Activated CD8-positive, alpha-beta T cell treated with anti-CD3 and anti-CD28 coated beads for 36 hours (primary cell): Measurements from ENCODE around the gene OSBPL7. TPM values are rescaled to one million over a fixed set of nuclear protein-coding genes. Genes with fewer than 3 reads are reported as not detected.

Experiments
- ATAC-seq: fragments of 200-7000 bp; cut with Tn5 transposase; one replicate; pipeline ENCODE4 v1.10.0; 2021; ENCODE audit warnings: mild to moderate bottlenecking, moderate library complexity
- CTCF ChIA-PET: fragments of 350-600 bp; sonication (Branson Sonifier 250); formaldehyde crosslinking; loops from one replicate; lab custom pipeline; 2021; ENCODE audit warnings: antibody characterized with exemption; lab: Charles Lee
- POLR2A ChIA-PET: fragments of 350-600 bp; sonication (Branson Sonifier 250); formaldehyde crosslinking; loops from one replicate; lab custom pipeline; 2021; ENCODE audit warnings: antibody characterized with exemption; lab: Charles Lee
- DNase-seq: peaks from one replicate; pipeline ENCODE4 v3.0.0-alpha.2; 2020
- H3K27ac Mint-ChIP-seq: one replicate; pipeline ENCODE4 v1.8.0; 2021; ENCODE audit warnings: mild to moderate bottlenecking, mixed read lengths
- H3K27me3 Mint-ChIP-seq: one replicate; pipeline ENCODE4 v1.8.0; 2021; ENCODE audit warnings: mixed read lengths
- H3K36me3 Mint-ChIP-seq: one replicate; pipeline ENCODE4 v1.8.0; 2021; ENCODE audit warnings: low read depth, mixed read lengths
- H3K4me1 Mint-ChIP-seq: one replicate; pipeline ENCODE4 v1.8.0; 2021; ENCODE audit warnings: low read depth, mixed read lengths
- H3K4me3 Mint-ChIP-seq: one replicate; pipeline ENCODE4 v1.8.0; 2021; ENCODE audit warnings: mild to moderate bottlenecking, moderate library complexity, mixed read lengths
- H3K9me3 Mint-ChIP-seq: one replicate; pipeline ENCODE4 v1.8.0; 2021; ENCODE audit warnings: mixed read lengths
- intact Hi-C: fragments of 100-400 bp; cut with micrococcal nuclease; formaldehyde crosslinking; loops from one replicate; pipeline ENCODE4 v1.10.0; 2022
- total RNA-seq, 2 experiments: library from RNA; stranded (reverse); gene quantifications; one replicate each; pipeline ENCODE4 v1.2.3, GENCODE V29; 2021
- TF ChIP-seq, protein P1 (sequence below): fragments of 200-600 bp; IDR thresholded peaks from one replicate; pipeline ENCODE4 v1.8.0; 2022; ENCODE audit warnings: antibody characterized with exemption, mild to moderate bottlenecking

The OSBPL7 gene
- total RNA-seq, 2 experiments from 2014 or later: 18.0 to 19.8 TPM

DNA sequence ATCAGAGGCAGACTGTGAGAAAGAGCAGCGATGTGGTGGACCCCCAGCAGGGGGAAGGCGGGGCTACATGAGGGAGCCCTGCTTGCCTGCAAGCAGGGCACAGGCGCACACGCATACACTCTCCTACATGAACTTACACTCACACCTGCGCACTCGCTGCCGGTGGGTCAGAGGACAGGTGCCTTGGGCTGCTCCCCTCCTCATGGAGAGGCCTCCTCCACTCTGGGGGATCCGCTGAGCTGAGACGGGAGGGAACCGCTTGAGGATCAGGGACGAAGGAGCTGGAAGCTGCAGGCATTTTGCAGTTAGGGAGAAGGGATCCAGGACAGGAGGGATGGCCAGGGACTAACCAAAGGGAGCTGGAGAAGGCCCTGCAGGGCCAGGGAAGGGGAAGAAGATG is 14.2 kb downstream of the OSBPL7 start:
- ATAC-seq (no peak), DNase-seq (no peak)
- no peak overlapping the region for H3K4me3 Mint-ChIP-seq
- H3K4me1 Mint-ChIP-seq: peaks cover 7% of the 10 kb centered on the region
- ChIA-PET POLR2A (no interaction called here), CTCF (interaction anchor here (0.6 to 1.3 kb wide), 2 partner anchors 108 to 312 kb away, joined by 3 read pairs; no protein-coding TSS in a partner anchor)
- H3K36me3 Mint-ChIP-seq: peaks cover 10% of the 10 kb centered on the region
- peaks cover under 1% of the 10 kb centered on the region for H3K27me3 Mint-ChIP-seq
- intact Hi-C loops: no loop called here
- TF ChIP-seq, protein P1, sequence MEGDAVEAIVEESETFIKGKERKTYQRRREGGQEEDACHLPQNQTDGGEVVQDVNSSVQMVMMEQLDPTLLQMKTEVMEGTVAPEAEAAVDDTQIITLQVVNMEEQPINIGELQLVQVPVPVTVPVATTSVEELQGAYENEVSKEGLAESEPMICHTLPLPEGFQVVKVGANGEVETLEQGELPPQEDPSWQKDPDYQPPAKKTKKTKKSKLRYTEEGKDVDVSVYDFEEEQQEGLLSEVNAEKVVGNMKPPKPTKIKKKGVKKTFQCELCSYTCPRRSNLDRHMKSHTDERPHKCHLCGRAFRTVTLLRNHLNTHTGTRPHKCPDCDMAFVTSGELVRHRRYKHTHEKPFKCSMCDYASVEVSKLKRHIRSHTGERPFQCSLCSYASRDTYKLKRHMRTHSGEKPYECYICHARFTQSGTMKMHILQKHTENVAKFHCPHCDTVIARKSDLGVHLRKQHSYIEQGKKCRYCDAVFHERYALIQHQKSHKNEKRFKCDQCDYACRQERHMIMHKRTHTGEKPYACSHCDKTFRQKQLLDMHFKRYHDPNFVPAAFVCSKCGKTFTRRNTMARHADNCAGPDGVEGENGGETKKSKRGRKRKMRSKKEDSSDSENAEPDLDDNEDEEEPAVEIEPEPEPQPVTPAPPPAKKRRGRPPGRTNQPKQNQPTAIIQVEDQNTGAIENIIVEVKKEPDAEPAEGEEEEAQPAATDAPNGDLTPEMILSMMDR: no peak
- H3K27ac Mint-ChIP-seq: no peak overlapping the region
- H3K9me3 Mint-ChIP-seq: no peaks in the 10 kb centered on the region

DNA sequence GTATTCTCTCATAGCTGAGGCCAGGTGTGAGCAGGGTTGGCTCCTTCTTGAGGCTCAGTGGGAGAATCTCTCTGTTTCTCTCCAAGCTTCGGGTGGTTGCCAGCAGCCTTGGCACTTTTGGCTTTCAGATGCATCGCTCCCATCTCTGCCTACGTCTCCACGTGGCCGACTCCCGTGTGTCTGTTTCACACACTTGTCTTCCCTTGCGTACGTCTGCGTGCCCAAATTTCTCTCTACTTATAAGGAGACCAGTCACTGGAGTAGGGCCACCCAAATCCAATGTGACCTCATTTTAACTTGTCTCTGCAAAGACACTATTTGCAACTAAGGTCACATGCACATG is 14.7 kb downstream of the OSBPL7 start:
- H3K4me3 Mint-ChIP-seq: no peak overlapping the region
- intact Hi-C loops: no loop called here
- ATAC-seq: no peak
- H3K9me3 Mint-ChIP-seq: no peaks in the 10 kb centered on the region
- peaks cover 7% of the 10 kb centered on the region for H3K4me1 Mint-ChIP-seq
- ChIA-PET POLR2A (no interaction called here), CTCF (no interaction called here)
- peaks cover 3% of the 10 kb centered on the region for H3K27me3 Mint-ChIP-seq
- H3K27ac Mint-ChIP-seq: no peak overlapping the region
- TF ChIP-seq, protein P1: no peak
- no peak for DNase-seq
- H3K36me3 Mint-ChIP-seq: peaks cover 10% of the 10 kb centered on the region

DNA sequence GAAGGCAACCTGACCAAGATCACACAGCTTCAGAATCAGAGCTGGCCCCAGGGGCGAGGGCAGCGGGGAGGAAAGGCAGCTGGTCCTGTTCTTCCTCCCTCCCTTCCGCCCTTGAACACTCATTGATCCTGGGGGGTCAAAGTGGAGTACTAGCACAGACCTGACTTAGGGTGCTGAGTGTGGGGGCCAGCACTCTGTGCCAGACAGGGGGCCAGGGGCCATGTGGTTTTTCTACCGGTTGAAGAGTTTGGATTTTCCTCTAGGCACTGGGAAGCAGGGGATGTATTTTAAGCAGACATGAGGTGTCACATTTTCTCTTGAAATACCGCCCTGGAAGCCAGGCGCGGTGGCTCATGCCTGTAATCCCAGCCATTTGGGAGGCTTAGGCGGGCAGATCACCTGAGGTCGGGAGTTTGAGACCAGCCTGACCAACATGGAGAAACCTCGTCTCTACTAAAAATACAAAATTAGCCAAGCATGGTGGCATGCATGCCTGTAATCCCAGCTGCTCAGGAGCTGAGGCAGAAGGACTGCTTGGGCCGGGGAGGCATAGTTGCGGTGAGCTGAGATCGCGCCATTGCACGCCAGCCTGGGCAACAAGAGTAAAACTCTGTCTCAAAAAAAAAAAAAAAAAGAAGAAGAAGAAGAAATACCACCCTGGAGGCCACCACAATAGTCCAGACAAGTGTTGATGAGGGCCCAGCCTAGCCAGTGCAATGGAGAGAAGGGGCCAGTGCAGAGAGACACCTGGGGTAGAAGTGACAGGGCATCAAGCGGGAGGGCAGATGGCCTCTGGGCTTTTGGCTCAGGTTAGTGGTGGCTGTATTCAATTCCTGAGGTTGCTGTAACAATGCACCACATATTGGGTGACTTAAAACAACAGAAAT is 15.3 kb downstream of the OSBPL7 start:
- no peaks in the 10 kb centered on the region for H3K9me3 Mint-ChIP-seq
- ChIA-PET CTCF (no interaction called here), POLR2A (no interaction called here)
- no peak overlapping the region for H3K27ac Mint-ChIP-seq
- H3K27me3 Mint-ChIP-seq: peaks cover 3% of the 10 kb centered on the region
- TF ChIP-seq, protein P1: no peak
- DNase-seq: no peak
- intact Hi-C loops: no loop called here
- H3K4me3 Mint-ChIP-seq: no peak overlapping the region
- H3K4me1 Mint-ChIP-seq: peaks cover 7% of the 10 kb centered on the region
- no peak for ATAC-seq
- peaks cover 10% of the 10 kb centered on the region for H3K36me3 Mint-ChIP-seq

DNA sequence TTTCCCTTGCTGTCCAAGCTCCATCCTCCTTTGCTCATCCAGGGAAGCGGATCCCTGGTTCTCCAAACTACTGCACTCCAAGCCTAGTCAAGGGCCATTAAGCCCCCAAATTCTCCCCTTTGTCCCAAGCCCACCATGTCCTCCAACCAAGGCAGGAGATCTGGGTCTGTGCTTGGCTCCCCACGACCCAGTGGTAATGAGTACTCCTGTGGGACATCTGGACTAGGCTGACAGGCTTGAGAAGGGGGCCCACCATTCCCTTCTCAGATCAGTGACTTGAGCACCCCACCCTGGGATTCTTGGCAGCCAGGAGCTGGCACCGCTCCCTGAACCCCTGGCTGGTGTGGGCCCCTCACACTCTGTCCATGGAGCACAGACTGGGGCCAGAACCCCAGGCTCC is 17.1 kb downstream of the OSBPL7 start:
- no peaks in the 10 kb centered on the region for H3K4me1 Mint-ChIP-seq
- DNase-seq (no peak), ATAC-seq (no peak)
- POLR2A ChIA-PET: interaction anchor here (0.7 kb wide), 1 partner anchor 19 kb away, joined by 3 read pairs; no protein-coding TSS in a partner anchor
- H3K9me3 Mint-ChIP-seq: no peaks in the 10 kb centered on the region
- intact Hi-C loops: loop anchor here (5.0 kb wide), 1 partner anchor 107 kb away; no protein-coding TSS in a partner anchor
- H3K36me3 Mint-ChIP-seq: peaks cover 9% of the 10 kb centered on the region
- CTCF ChIA-PET: interaction anchor here (0.8 to 1.6 kb wide), 5 partner anchors 47 to 140 kb away, joined by 3 to 5 read pairs (median 3); no protein-coding TSS in a partner anchor
- H3K27me3 Mint-ChIP-seq: peaks cover 3% of the 10 kb centered on the region
- no peak overlapping the region for H3K27ac Mint-ChIP-seq
- H3K4me3 Mint-ChIP-seq: no peak overlapping the region
- TF ChIP-seq, protein P1: no peak

DNA sequence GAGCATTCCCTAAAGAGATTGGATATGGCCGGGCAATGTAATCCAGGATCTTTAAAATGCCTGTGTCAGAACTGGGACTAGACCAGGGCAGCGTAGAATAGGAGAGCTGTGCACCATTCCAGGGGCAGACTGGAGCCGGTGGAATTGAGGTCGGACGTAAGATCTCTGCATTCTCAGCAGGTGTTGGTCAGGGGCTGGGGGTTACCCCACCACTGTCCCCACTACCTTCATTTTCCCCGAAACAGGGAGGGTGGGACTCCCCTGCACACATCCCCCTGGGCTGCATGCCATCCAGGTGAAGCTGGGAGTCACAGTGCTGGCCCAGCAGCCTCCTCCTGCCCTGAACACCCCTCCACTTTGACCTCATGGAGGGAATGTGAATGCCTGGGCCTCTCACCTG is 17.8 kb downstream of the OSBPL7 start:
- peaks cover 9% of the 10 kb centered on the region for H3K36me3 Mint-ChIP-seq
- TF ChIP-seq, protein P1: no peak
- H3K27me3 Mint-ChIP-seq: peaks cover 3% of the 10 kb centered on the region
- POLR2A ChIA-PET: no interaction called here
- intact Hi-C loops: loop anchor here (5.0 kb wide), 1 partner anchor 106 kb away; no protein-coding TSS in a partner anchor
- H3K4me1 Mint-ChIP-seq: no peaks in the 10 kb centered on the region
- no peak overlapping the region for H3K27ac Mint-ChIP-seq
- DNase-seq (no peak), ATAC-seq (no peak)
- H3K9me3 Mint-ChIP-seq: no peaks in the 10 kb centered on the region
- CTCF ChIA-PET: interaction anchor here (0.9 to 1.6 kb wide), 4 partner anchors 62 to 139 kb away, joined by 3 to 5 read pairs (median 3); no protein-coding TSS in a partner anchor
- H3K4me3 Mint-ChIP-seq: no peak overlapping the region
